HUES48 (cell line): ENCODE results near the gene CCDC13.

Experiments used
- H3K27ac ChIP-seq: one replicate; pipeline ENCODE4 v1.7.0; 2013; ENCODE audit warnings: low read depth, low read length, inconsistent platforms
- H3K27me3 ChIP-seq: 2 replicates; pipeline ENCODE4 v1.6.1; 2013; ENCODE audit warnings: mild to moderate bottlenecking, low read length; ENCODE audit not compliant: control insufficient read depth, insufficient read depth
- H3K36me3 ChIP-seq: 2 replicates; pipeline ENCODE4 v1.6.1; 2013; ENCODE audit warnings: low read length; ENCODE audit not compliant: control insufficient read depth, insufficient read depth
- H3K4me1 ChIP-seq: 2 replicates; pipeline ENCODE4 v1.6.1; 2013; ENCODE audit warnings: mild to moderate bottlenecking, low read length; ENCODE audit not compliant: control insufficient read depth, insufficient read depth
- H3K4me3 ChIP-seq: 2 replicates; pipeline ENCODE4 v1.5.1; 2013; ENCODE audit warnings: mild to moderate bottlenecking, low read depth, low read length
- H3K9ac ChIP-seq: 2 replicates; pipeline ENCODE4 v1.6.1; 2013; ENCODE audit warnings: mild to moderate bottlenecking, low read depth, low read length, moderate library complexity
- H3K9me3 ChIP-seq: 2 replicates; pipeline ENCODE4 v1.6.1; 2013; ENCODE audit warnings: low read length; ENCODE audit not compliant: control insufficient read depth, insufficient read depth

The CCDC13 gene

DNA sequence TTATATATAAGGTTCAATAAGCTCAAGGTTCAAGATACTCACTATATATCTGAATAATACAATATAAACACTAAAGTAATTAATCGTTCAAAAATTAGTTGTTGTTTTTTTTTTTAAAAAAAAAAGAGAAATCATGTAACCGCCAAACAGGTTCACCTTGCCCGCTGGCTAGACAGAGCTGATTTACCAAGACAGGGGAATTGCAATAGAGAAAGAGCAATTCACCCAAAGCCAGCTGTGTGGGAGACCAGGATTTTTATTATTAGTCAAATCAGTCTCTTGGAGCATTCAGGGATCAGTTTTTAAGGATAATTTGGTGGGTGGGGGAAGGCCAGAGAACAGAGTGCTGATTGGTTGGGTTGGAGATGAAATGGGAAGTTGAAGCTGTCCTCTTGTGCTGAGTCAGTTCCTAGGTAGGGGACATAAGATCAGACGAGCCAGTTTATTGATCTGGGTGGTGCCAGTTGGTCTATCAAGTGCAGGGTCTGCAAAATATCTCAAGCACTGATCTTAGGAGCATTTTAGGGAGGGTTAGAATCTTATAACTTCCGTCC is 23.4 kb upstream of the CCDC13 start:
- H3K4me3 ChIP-seq: no peak overlapping the region
- no peak overlapping the region for H3K27ac ChIP-seq
- H3K27me3 ChIP-seq: no peaks in the 10 kb centered on the region
- H3K4me1 ChIP-seq: peaks cover 17% of the 10 kb centered on the region
- H3K9me3 ChIP-seq: no peaks in the 10 kb centered on the region
- peaks cover 37% of the 10 kb centered on the region for H3K36me3 ChIP-seq
- no peak overlapping the region for H3K9ac ChIP-seq

DNA sequence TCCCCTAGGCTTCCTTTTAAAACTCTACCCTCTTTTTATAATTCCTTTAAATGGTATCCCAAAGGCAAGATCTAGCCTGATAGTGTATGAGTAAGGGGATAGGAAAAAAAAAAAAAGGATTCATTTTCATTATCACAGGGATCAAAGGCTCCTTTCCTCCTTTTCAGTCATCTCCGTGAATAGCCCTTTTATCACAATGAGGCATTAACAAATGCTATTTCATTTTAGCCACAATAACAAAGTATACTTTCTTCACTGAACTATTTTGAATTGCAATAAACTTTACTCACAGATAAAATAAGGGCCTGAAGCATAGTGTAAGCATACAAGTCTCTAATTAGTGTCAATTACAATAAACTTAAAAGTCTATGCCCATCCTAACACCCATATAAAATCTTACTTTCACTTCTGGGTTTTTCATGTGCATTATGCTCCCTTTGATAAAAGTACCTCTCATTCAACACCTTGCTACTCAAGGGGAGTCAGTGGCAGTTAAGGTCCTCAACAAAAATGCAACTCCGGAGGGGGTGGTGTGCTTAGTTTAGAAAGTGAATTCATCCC is 22.6 kb upstream of the CCDC13 start:
- no peaks in the 10 kb centered on the region for H3K27me3 ChIP-seq
- no peak overlapping the region for H3K9ac ChIP-seq
- H3K4me1 ChIP-seq: peaks cover 17% of the 10 kb centered on the region
- no peak overlapping the region for H3K27ac ChIP-seq
- no peak overlapping the region for H3K4me3 ChIP-seq
- no peaks in the 10 kb centered on the region for H3K9me3 ChIP-seq
- H3K36me3 ChIP-seq: peaks cover 38% of the 10 kb centered on the region

DNA sequence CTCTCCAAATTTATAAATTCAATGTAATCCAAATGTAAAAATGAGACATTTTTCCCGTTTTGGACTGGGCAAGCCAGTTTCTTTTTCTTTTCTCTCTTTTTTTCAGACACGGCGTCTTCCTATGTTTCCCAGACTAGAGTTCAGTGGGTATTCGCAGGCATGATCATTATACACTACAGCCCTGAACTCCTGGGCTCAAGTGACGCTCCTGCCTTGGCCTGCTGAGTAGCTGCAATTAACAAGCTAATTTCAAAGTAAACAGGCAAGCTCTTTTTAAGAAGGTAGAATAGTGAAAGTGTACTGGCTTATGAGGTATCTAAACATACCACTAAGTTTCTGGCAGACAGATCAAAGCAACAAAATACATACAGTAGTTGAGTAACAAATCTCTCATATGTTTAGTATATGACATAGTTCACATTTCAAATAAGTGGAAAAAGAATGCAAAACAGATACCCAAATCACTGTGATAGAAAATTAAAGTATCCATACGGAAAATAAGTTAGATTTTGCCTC is 17.7 kb upstream of the CCDC13 start:
- Histone ChIP-seq H3K4me1 (peaks cover 2% of the 10 kb centered on the region), H3K27me3 (no peaks in the 10 kb centered on the region), H3K9ac (no peak overlapping the region), H3K4me3 (no peak overlapping the region), H3K9me3 (no peaks in the 10 kb centered on the region), H3K27ac (no peak overlapping the region), H3K36me3 (peaks cover 67% of the 10 kb centered on the region)

DNA sequence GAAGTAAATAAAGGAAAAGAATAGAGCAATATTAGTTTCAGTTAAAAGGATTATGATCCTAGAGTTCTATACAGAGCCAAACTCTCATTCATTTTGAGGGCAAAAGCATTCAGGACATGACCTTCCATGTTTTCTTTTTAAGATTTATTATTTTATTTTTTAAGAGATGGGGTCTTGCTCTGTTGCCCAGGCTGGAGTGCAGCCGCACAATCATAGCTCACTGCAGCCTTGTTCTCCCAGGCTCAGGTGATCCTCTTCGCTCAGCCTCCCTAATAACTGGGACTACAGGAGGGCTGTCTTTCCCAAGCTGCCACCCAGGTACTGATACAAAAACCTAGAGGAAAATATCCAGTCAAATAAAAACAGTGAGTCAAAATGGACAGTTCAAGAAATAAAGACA is 13.6 kb upstream of the CCDC13 start:
- H3K27me3 ChIP-seq: no peaks in the 10 kb centered on the region
- H3K4me1 ChIP-seq: no peaks in the 10 kb centered on the region
- H3K9ac ChIP-seq: no peak overlapping the region
- no peak overlapping the region for H3K4me3 ChIP-seq
- H3K36me3 ChIP-seq: peaks cover 61% of the 10 kb centered on the region
- no peak overlapping the region for H3K27ac ChIP-seq
- H3K9me3 ChIP-seq: no peaks in the 10 kb centered on the region

DNA sequence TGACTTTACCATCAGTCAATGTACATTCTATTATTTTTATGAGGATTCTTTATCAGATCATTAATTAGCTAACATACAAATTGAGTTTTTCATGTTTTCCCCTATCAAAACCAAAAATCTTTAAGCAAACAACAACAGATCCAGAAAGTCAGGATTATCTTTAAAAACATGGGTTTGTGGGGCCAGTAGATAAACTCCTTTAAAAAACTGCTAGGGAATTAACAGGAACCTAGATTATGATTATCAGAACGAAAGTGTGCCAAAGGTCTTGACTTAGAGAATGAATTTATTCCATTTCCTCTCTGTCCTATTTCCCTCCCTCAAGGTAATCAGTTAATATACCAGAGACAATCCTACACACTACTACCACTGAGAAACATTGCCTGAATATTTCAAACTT is 13.2 kb upstream of the CCDC13 start:
- H3K27ac ChIP-seq: no peak overlapping the region
- no peaks in the 10 kb centered on the region for H3K27me3 ChIP-seq
- no peaks in the 10 kb centered on the region for H3K9me3 ChIP-seq
- peaks cover 57% of the 10 kb centered on the region for H3K36me3 ChIP-seq
- no peak overlapping the region for H3K4me3 ChIP-seq
- peaks cover under 1% of the 10 kb centered on the region; the same call in 1 of the 2 replicates for H3K4me1 ChIP-seq
- no peak overlapping the region for H3K9ac ChIP-seq

DNA sequence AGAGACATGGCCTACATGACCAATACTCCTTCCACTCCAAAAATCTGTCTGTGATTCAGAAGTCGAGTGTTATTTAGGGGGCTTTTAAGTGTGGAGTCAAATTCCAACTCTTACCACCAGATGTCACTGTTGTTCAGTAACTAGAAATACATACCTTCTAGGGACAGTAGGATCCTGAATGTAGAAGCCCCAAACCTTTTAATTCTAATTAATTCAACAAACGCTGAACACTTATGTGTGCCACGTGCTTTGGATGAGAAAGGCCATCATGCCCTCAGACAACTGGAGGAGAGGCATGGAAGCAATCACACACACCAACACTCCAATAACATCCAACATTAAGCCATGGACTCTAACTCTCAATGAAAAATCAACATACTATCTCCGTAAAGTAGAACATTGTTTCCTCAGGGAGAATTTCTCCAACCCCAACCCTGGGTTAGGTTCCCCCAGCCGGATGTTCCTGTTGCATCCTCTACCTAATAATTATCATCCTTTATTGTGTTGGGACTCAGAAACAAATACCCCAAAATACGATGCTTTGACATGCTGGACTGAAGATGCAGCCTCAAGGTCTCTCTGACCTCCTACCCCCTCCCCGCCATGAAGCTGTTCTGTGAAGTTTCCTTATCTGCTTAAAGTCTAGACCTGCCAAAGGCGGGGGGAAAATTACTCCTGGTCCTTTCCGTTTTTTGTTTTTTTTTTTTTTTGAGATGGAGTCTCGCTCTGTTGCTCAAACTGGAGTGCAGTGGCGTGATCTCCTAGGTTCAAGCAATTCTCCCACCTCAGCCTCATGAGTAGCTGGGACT is 8.0 kb upstream of the CCDC13 start:
- H3K9me3 ChIP-seq: no peaks in the 10 kb centered on the region
- peaks cover 26% of the 10 kb centered on the region for H3K36me3 ChIP-seq
- H3K4me3 ChIP-seq: no peak overlapping the region
- peaks cover 4% of the 10 kb centered on the region; the same call in 1 of the 2 replicates for H3K4me1 ChIP-seq
- no peaks in the 10 kb centered on the region for H3K27me3 ChIP-seq
- H3K9ac ChIP-seq: no peak overlapping the region
- peak overlapping the region; percentile 39 for H3K27ac ChIP-seq

DNA sequence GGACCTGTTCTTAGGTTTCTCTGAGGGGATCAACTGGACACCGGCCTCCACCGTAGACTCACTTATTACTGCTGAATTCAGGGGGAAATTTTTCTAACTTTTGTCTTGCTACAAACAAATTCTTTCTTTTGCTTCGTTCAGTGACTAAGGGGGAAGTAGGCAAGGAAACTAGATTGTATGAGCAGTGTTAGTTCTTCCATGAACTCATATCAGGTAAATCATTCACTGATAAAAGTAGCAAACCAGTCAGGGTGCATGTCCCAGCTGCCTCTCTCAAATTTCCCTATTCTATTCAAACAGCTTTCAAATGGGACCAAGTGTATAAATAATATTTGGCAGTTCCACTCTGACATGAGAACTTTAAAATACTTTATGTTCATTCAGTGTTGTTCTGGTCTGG is 7.3 kb upstream of the CCDC13 start:
- no peak overlapping the region for H3K4me3 ChIP-seq
- peaks cover 19% of the 10 kb centered on the region for H3K36me3 ChIP-seq
- H3K27me3 ChIP-seq: no peaks in the 10 kb centered on the region
- peaks cover 4% of the 10 kb centered on the region; the same call in 1 of the 2 replicates for H3K4me1 ChIP-seq
- H3K9me3 ChIP-seq: no peaks in the 10 kb centered on the region
- H3K9ac ChIP-seq: no peak overlapping the region
- no peak overlapping the region for H3K27ac ChIP-seq

DNA sequence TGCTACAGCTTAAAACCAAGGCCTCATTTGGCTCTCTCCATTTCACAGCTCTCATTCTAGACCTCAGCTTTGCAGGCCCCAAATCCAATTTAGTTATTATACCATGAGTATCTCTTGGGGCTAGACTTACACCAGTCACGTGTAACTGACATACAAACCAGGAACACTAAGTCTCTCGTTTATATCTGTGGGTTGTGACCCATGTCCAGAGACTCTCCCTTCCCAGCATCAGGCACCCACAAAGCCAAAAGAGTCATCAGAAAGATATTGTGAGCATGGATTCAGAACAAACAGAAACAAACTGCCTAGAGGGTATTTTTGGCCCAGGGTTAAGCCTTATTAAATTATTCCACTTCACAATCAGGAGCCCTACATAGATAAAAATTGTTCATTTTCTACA is 5.6 kb upstream of the CCDC13 start:
- no peak overlapping the region for H3K9ac ChIP-seq
- no peak overlapping the region for H3K27ac ChIP-seq
- no peaks in the 10 kb centered on the region for H3K9me3 ChIP-seq
- peaks cover 4% of the 10 kb centered on the region; the same call in 1 of the 2 replicates for H3K4me1 ChIP-seq
- H3K4me3 ChIP-seq: no peak overlapping the region
- no peaks in the 10 kb centered on the region for H3K27me3 ChIP-seq
- H3K36me3 ChIP-seq: peaks cover 9% of the 10 kb centered on the region

DNA sequence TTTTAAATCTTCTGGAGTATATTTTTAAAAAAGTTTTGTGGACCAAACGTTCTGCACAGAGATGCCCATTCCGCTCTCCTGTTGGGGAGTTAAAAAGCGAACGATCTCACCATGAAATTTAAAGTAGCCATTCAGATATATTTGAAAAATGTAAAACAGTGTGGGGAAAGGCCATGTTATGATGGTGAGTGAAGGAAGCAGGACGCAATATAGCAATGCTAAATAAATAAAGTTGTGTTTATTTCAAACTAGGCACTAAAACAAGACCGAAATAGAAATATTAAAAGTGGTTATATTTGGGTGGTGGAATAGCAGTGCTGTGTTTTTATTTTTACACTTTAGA is 327 bp upstream of the CCDC13 start:
- Histone ChIP-seq H3K4me3 (peak overlapping the region; percentile 79), H3K9ac (no peak overlapping the region), H3K36me3 (no peaks in the 10 kb centered on the region), H3K9me3 (no peaks in the 10 kb centered on the region), H3K4me1 (no peaks in the 10 kb centered on the region), H3K27ac (peak overlapping the region; percentile 35), H3K27me3 (peaks cover 14% of the 10 kb centered on the region; the same call in 1 of the 2 replicates)

DNA sequence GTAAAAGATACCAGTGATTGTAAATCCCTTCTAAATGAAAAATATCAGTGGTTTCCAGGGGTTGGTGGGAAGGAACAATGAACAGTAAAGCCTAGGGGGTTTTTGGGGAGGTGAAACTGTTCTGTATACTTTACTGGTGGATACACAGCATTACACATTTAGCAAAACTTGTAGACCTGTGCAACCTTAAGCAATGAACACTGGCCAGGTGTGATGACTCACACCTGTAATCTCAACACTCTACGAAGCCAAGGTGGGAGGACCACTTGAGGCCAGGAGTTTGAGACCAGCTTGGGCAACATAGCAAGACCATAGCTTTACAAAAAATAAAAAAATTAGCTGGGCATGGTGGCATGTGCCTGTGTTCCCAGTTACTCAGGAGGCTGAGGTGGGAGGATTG is 1.8 kb downstream of the CCDC13 start:
- Histone ChIP-seq H3K9me3 (no peaks in the 10 kb centered on the region), H3K4me3 (no peak overlapping the region), H3K9ac (no peak overlapping the region), H3K36me3 (no peaks in the 10 kb centered on the region), H3K27me3 (peaks cover 14% of the 10 kb centered on the region; the same call in 1 of the 2 replicates), H3K27ac (no peak overlapping the region), H3K4me1 (no peaks in the 10 kb centered on the region)
